HCT116 (cell line): ENCODE results near the gene FHOD3. TPM values are rescaled to one million over a fixed set of nuclear protein-coding genes. Genes with fewer than 3 reads are reported as not detected.

Source experiments
- ATAC-seq: fragments of 200-7000 bp; cut with Tn5 transposase; 2 replicates; pipeline ENCODE4 v1.9.1; 2020; ENCODE audit warnings: mild to moderate bottlenecking, moderate library complexity
- BruUV-seq: library from RNA; stranded (reverse); fragments of 400-500 nt; replicated peaks from 2 replicates; lab custom pipeline; 2021; lab: Mats Ljungman, UMichigan
- CTCF ChIA-PET: fragments of 300-600 bp; sonication (Branson Sonifier 250); formaldehyde crosslinking; loops from one replicate; lab custom pipeline; 2021; ENCODE audit warnings: antibody characterized with exemption; lab: Charles Lee
- POLR2A ChIA-PET: fragments of 300-600, 350-600 bp; sonication (Branson Sonifier 250); formaldehyde crosslinking; loops from one replicate; lab custom pipeline; 2021; ENCODE audit warnings: antibody characterized with exemption; lab: Charles Lee
- RAD21 ChIA-PET, 2 experiments: fragments of 300-600 bp; sonication (Branson Sonifier 250); formaldehyde crosslinking; loops; one replicate each; lab custom pipeline; 2023; ENCODE audit warnings: low total read pairs in 2 of 2; ENCODE audit not compliant: uncharacterized antibody in 2 of 2, unreplicated experiment in 2 of 2, low non-redundant PET in 1 of 2; lab: Charles Lee
- DNase-seq: peaks from one replicate; pipeline ENCODE4 v3.0.0-alpha.2; 2010; ENCODE audit warnings: low read depth, low spot score
- H2AFZ ChIP-seq: fragments of 200-600 bp; shearing (Covaris generic), sonication (generic); 2 replicates; pipeline ENCODE4 v1.6.1; 2017; ENCODE audit warnings: low read depth, mixed run types, mixed read lengths, antibody characterized with exemption, low read length; ENCODE audit not compliant: poor library complexity, severe bottlenecking
- H3K27ac ChIP-seq: 2 replicates; pipeline ENCODE4 v1.5.1; 2012; ENCODE audit warnings: low read depth, low read length
- H3K27me3 ChIP-seq: fragments of 200-600 bp; sonication (generic); 2 replicates; pipeline ENCODE4 v1.6.1; 2016; ENCODE audit warnings: mixed run types, low read length, mixed read lengths; ENCODE audit not compliant: insufficient read depth
- H3K36me3 ChIP-seq, 2 experiments: fragments of 200-500 bp in 1 of 2; fragments of 200-600 bp in 1 of 2; sonication (Bioruptor generic) in 1 of 2; sonication (generic) in 1 of 2; 2 replicates each; pipeline versions ENCODE4 v1.5.1 to v1.6.1; 2014 to 2016; ENCODE audit warnings: low read length in 2 of 2, inconsistent platforms in 1 of 2, mixed read lengths in 1 of 2, mixed run types in 1 of 2; ENCODE audit not compliant: insufficient read depth in 2 of 2, control insufficient read depth in 1 of 2
- H3K4me1 ChIP-seq, 2 experiments: fragments of 200-600 bp in 1 of 2; sonication (generic) in 1 of 2; 2 replicates each; pipeline versions ENCODE4 v1.5.1 to v1.6.1; 2012 to 2017; ENCODE audit warnings: low read length in 2 of 2, inconsistent platforms in 1 of 2, mild to moderate bottlenecking in 1 of 2, mixed read lengths in 1 of 2, mixed run types in 1 of 2, moderate library complexity in 1 of 2; ENCODE audit not compliant: insufficient read depth in 2 of 2, control insufficient read depth in 1 of 2
- H3K4me2 ChIP-seq: fragments of 200-600 bp; sonication (generic); 2 replicates; pipeline ENCODE4 v1.6.1; 2017; ENCODE audit warnings: mixed run types, low read length, mixed read lengths
- H3K4me3 ChIP-seq, 2 experiments: fragments of 200-600 bp in 1 of 2; sonication (generic) in 1 of 2; replicated peaks in 1 of 2; 2 replicates each; pipeline ENCODE4 v1.5.1; 2011 to 2016; ENCODE audit warnings: low read length in 2 of 2, control low read depth in 1 of 2, low read depth in 1 of 2, mild to moderate bottlenecking in 1 of 2, mixed read lengths in 1 of 2, mixed run types in 1 of 2
- H3K79me2 ChIP-seq: fragments of 200-600 bp; sonication (generic); 2 replicates; pipeline ENCODE4 v1.6.1; 2017; ENCODE audit warnings: mild to moderate bottlenecking, mixed run types, low read length, moderate library complexity, mixed read lengths; ENCODE audit not compliant: insufficient read depth
- H3K9ac ChIP-seq: fragments of 200-600 bp; sonication (generic); 2 replicates; pipeline ENCODE4 v1.6.1; 2016; ENCODE audit warnings: low read length, mixed read lengths
- H3K9me2 ChIP-seq: fragments of 200-600 bp; sonication (generic), shearing (Covaris generic); 2 replicates; pipeline ENCODE4 v1.6.1; 2017; ENCODE audit warnings: mixed run types, mild to moderate bottlenecking, moderate library complexity; ENCODE audit not compliant: insufficient read depth
- H3K9me3 ChIP-seq, 2 experiments: fragments of 200-500 bp in 1 of 2; fragments of 200-600 bp in 1 of 2; sonication (Bioruptor generic) in 1 of 2; sonication (generic) in 1 of 2; 2 replicates each; pipeline ENCODE4 v1.6.1; 2014 to 2017; ENCODE audit warnings: low read length in 2 of 2, mixed read lengths in 2 of 2, inconsistent platforms in 1 of 2, low read depth in 1 of 2, mild to moderate bottlenecking in 1 of 2, mixed run types in 1 of 2, moderate library complexity in 1 of 2; ENCODE audit not compliant: control insufficient read depth in 1 of 2, insufficient read depth in 1 of 2
- H4K20me1 ChIP-seq: fragments of 200-600 bp; sonication (generic), shearing (Covaris generic); 2 replicates; pipeline ENCODE4 v1.6.1; 2017; ENCODE audit warnings: mixed run types, mild to moderate bottlenecking, moderate library complexity; ENCODE audit not compliant: insufficient read depth
- CEBPB ChIP-seq: IDR thresholded peaks from 2 replicates; pipeline ENCODE4 v1.6.1; 2012; ENCODE audit warnings: low read depth
- ELF1 ChIP-seq: IDR thresholded peaks from 2 replicates; pipeline ENCODE4 v1.6.1; 2012; ENCODE audit warnings: low read depth, borderline replicate concordance
- FOSL1 ChIP-seq: IDR thresholded peaks from 2 replicates; pipeline ENCODE4 v1.6.1; 2012; ENCODE audit warnings: low read depth
- RAD21 ChIP-seq: IDR thresholded peaks from 2 replicates; pipeline ENCODE4 v1.6.1; 2012; ENCODE audit warnings: low read depth, mild to moderate bottlenecking
- SIN3A ChIP-seq: IDR thresholded peaks from 2 replicates; pipeline ENCODE4 v1.6.1; 2012; ENCODE audit warnings: low read depth
- SP1 ChIP-seq: IDR thresholded peaks from 2 replicates; pipeline ENCODE4 v1.6.1; 2012; ENCODE audit warnings: low read depth
- YY1 ChIP-seq: IDR thresholded peaks from 2 replicates; pipeline ENCODE4 v1.6.1; 2011; ENCODE audit warnings: low read length, low read depth, moderate library complexity, mild to moderate bottlenecking; ENCODE audit not compliant: insufficient replicate concordance; ENCODE audit errors: extremely low read depth
- intact Hi-C: fragments of 100-400 bp; cut with micrococcal nuclease; formaldehyde crosslinking; loops from 2 replicates; pipeline ENCODE4 v1.10.0; 2022
- total RNA-seq: library from RNA; stranded (reverse); gene quantifications from one replicate; pipeline ENCODE4 v1.2.1, GENCODE V29; 2021; ENCODE audit not compliant: unreplicated experiment
- TF ChIP-seq, protein P1 (sequence below): IDR thresholded peaks from 2 replicates; pipeline ENCODE4 v1.6.1; 2012; ENCODE audit warnings: low read depth
- TF ChIP-seq, protein P2 (sequence below): IDR thresholded peaks from 2 replicates; pipeline ENCODE4 v1.6.1; 2011; ENCODE audit warnings: mild to moderate bottlenecking, low read length, moderate library complexity; ENCODE audit not compliant: insufficient replicate concordance; ENCODE audit errors: extremely low read depth
- TF ChIP-seq, protein P3 (sequence below), 3 experiments: fragments of 200-600 bp in 1 of 3; sonication (generic) in 1 of 3; IDR thresholded peaks in 2 of 3; conservative IDR thresholded peaks in 1 of 3; 2 replicates each; pipeline ENCODE4 v1.5.1; 2012 to 2017; ENCODE audit warnings: low read depth in 2 of 3, low read length in 2 of 3, antibody characterized with exemption in 1 of 3, borderline replicate concordance in 1 of 3, control low read depth in 1 of 3, mild to moderate bottlenecking in 1 of 3, mixed read lengths in 1 of 3, mixed run types in 1 of 3, moderate library complexity in 1 of 3; ENCODE audit not compliant: insufficient read depth in 1 of 3

FHOD3 gene
- total RNA-seq, 1 experiment from 2014 or later, result 4.0 TPM

DNA sequence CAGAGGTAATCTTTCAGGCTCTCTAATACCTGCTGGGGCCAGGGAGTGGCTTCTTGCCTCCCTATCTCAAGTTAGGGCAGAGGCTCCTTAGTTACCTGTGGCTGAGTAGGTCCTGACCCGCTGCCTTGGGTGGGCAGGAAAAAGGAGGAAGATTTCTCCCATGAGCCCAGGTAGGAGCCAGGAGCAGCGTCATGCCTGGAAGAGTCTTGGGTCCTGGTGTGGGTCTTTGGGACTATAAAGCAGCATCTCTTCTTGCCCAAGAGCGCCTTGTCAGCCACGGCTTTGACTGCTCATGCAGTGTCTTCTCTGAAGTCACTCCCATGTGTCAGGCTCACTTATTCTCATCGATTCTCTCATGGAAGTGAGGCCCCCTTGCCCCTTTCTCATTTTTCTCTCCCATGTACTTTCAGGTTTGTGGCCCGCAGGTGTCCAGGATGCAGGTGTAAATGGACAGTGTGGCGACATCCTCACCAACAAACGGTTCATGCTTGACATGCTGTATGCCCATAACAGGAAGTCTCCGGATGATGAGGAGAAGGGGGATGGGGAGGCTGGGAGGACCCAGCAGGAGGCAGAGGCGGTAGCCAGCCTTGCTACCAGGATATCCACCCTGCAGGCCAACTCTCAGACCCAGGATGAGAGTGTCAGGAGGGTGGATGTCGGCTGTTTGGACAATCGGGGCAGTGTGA is 420.1 kb downstream of the FHOD3 start (continued):
- TF ChIP-seq, protein P1, sequence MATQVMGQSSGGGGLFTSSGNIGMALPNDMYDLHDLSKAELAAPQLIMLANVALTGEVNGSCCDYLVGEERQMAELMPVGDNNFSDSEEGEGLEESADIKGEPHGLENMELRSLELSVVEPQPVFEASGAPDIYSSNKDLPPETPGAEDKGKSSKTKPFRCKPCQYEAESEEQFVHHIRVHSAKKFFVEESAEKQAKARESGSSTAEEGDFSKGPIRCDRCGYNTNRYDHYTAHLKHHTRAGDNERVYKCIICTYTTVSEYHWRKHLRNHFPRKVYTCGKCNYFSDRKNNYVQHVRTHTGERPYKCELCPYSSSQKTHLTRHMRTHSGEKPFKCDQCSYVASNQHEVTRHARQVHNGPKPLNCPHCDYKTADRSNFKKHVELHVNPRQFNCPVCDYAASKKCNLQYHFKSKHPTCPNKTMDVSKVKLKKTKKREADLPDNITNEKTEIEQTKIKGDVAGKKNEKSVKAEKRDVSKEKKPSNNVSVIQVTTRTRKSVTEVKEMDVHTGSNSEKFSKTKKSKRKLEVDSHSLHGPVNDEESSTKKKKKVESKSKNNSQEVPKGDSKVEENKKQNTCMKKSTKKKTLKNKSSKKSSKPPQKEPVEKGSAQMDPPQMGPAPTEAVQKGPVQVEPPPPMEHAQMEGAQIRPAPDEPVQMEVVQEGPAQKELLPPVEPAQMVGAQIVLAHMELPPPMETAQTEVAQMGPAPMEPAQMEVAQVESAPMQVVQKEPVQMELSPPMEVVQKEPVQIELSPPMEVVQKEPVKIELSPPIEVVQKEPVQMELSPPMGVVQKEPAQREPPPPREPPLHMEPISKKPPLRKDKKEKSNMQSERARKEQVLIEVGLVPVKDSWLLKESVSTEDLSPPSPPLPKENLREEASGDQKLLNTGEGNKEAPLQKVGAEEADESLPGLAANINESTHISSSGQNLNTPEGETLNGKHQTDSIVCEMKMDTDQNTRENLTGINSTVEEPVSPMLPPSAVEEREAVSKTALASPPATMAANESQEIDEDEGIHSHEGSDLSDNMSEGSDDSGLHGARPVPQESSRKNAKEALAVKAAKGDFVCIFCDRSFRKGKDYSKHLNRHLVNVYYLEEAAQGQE, result no peak
- TF ChIP-seq CEBPB (no peak), FOSL1 (no peak), ELF1 (no peak)
- TF ChIP-seq, protein P2, sequence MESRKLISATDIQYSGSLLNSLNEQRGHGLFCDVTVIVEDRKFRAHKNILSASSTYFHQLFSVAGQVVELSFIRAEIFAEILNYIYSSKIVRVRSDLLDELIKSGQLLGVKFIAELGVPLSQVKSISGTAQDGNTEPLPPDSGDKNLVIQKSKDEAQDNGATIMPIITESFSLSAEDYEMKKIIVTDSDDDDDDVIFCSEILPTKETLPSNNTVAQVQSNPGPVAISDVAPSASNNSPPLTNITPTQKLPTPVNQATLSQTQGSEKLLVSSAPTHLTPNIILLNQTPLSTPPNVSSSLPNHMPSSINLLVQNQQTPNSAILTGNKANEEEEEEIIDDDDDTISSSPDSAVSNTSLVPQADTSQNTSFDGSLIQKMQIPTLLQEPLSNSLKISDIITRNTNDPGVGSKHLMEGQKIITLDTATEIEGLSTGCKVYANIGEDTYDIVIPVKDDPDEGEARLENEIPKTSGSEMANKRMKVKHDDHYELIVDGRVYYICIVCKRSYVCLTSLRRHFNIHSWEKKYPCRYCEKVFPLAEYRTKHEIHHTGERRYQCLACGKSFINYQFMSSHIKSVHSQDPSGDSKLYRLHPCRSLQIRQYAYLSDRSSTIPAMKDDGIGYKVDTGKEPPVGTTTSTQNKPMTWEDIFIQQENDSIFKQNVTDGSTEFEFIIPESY, result no peak

DNA sequence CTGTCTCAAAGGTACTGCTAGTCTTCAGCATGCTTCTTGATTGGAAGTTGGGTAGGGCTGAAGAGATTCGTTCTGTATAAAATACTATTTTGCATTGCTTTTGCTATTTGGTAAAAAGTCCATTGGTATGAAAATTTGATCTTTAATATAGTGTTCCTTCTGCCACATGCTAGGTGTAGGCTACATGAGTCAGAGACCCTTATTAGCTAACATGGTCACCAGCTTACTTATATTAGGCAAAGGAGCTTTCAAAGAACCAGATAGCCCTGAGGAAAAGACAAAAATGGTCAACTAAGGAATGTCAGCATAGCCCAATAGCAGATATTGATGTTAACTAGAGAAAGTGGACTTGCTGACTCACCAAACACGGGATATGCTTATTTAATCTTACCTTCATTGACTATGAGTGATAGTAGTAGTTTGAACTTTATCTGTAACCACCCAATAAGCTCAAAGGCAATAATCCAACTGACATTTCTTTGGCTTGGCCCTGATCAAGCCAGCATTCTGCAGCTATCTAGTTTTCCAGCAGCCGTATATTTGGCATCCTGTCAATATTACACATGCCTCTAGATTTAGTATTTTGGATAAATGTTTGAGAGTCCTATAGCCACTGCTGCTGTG is 421.3 kb downstream of the FHOD3 start:
- Histone ChIP-seq H3K4me3 (no peak overlapping the region), H3K27ac (no peak overlapping the region), H3K9me2 (no peaks in the 10 kb centered on the region), H3K4me2 (no peak overlapping the region), H2AFZ (no peak overlapping the region), H3K9ac (no peak overlapping the region), H3K36me3 (no peaks in the 10 kb centered on the region), H3K9me3 (no peaks in the 10 kb centered on the region), H3K79me2 (no peaks in the 10 kb centered on the region), H3K27me3 (peaks cover 10% of the 10 kb centered on the region; the same call in 1 of the 2 replicates), H3K4me1 (no peaks in the 10 kb centered on the region), H4K20me1 (no peaks in the 10 kb centered on the region)
- ATAC-seq, result no peak
- intact Hi-C loops, result no loop called here
- TF ChIP-seq SIN3A (no peak), YY1 (no peak), SP1 (no peak), RAD21 (no peak)
- TF ChIP-seq, protein P3, sequence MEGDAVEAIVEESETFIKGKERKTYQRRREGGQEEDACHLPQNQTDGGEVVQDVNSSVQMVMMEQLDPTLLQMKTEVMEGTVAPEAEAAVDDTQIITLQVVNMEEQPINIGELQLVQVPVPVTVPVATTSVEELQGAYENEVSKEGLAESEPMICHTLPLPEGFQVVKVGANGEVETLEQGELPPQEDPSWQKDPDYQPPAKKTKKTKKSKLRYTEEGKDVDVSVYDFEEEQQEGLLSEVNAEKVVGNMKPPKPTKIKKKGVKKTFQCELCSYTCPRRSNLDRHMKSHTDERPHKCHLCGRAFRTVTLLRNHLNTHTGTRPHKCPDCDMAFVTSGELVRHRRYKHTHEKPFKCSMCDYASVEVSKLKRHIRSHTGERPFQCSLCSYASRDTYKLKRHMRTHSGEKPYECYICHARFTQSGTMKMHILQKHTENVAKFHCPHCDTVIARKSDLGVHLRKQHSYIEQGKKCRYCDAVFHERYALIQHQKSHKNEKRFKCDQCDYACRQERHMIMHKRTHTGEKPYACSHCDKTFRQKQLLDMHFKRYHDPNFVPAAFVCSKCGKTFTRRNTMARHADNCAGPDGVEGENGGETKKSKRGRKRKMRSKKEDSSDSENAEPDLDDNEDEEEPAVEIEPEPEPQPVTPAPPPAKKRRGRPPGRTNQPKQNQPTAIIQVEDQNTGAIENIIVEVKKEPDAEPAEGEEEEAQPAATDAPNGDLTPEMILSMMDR (IDR thresholded peaks at IDR 0.05 in 2 of 3, conservative IDR thresholded peaks at IDR 0.05 in 1 of 3; ENCODE audit: borderline replicate concordance in 1 of 3, insufficient read depth in 1 of 3, low read depth in 2 of 3, low read length in 2 of 3), result no peak
- CTCF ChIA-PET, result no interaction called here
- POLR2A ChIA-PET, result no interaction called here
- no peak for DNase-seq
- RAD21 ChIA-PET, result interaction anchor here in 1 of 2 experiments (0.5 kb wide), 1 partner anchor 533 kb away, joined by 3 read pairs; no protein-coding TSS in a partner anchor
- no TSS peak for BruUV-seq
